HL-60 (cell line): ENCODE data around the gene ETFA.

Source experiments
- GABPA ChIP-seq: IDR thresholded peaks from 2 replicates; pipeline ENCODE4 v1.6.1; 2012; ENCODE audit warnings: low read depth
- TF ChIP-seq, protein P1 (sequence below): IDR thresholded peaks from one replicate; pipeline ENCODE4 v1.5.1; 2011; ENCODE audit warnings: low read length, control low read depth, inconsistent platforms; ENCODE audit not compliant: insufficient read depth

GRCh38 chr15:76221085-76221767 is 90.0 kb downstream of the ETFA start:
- TF ChIP-seq, protein P1, sequence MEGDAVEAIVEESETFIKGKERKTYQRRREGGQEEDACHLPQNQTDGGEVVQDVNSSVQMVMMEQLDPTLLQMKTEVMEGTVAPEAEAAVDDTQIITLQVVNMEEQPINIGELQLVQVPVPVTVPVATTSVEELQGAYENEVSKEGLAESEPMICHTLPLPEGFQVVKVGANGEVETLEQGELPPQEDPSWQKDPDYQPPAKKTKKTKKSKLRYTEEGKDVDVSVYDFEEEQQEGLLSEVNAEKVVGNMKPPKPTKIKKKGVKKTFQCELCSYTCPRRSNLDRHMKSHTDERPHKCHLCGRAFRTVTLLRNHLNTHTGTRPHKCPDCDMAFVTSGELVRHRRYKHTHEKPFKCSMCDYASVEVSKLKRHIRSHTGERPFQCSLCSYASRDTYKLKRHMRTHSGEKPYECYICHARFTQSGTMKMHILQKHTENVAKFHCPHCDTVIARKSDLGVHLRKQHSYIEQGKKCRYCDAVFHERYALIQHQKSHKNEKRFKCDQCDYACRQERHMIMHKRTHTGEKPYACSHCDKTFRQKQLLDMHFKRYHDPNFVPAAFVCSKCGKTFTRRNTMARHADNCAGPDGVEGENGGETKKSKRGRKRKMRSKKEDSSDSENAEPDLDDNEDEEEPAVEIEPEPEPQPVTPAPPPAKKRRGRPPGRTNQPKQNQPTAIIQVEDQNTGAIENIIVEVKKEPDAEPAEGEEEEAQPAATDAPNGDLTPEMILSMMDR = no peak
- no peak for TF ChIP-seq GABPA
